Panc1 (cell line): ENCODE data around the gene INPP4A. TPM values are rescaled to one million over a fixed set of nuclear protein-coding genes. Genes with fewer than 3 reads are reported as not detected.

Source experiments
- ATAC-seq: fragments of 200-7000 bp; cut with Tn5 transposase; 2 replicates; pipeline ENCODE4 v1.9.1; 2020; ENCODE audit warnings: mild to moderate bottlenecking, moderate library complexity
- BruUV-seq: library from RNA; stranded (reverse); fragments of 400-500 nt; replicated peaks from 2 replicates; lab custom pipeline; 2021; lab: Mats Ljungman, UMichigan
- CTCF ChIA-PET: fragments of 300-600 bp; sonication (Branson Sonifier 250); formaldehyde crosslinking; loops from one replicate; lab custom pipeline; 2022; ENCODE audit warnings: antibody characterized with exemption; lab: Charles Lee
- POLR2A ChIA-PET: fragments of 300-600 bp; sonication (Branson Sonifier 250); formaldehyde crosslinking; loops from one replicate; lab custom pipeline; 2022; ENCODE audit warnings: antibody characterized with exemption; lab: Charles Lee
- DNase-seq: peaks from one replicate; pipeline ENCODE4 v3.0.0-alpha.2; 2010; ENCODE audit warnings: low read depth, low spot score
- H3K27ac ChIP-seq: 2 replicates; pipeline ENCODE4 v1.5.1; 2011; ENCODE audit warnings: mild to moderate bottlenecking, low read length, inconsistent platforms
- H3K27me3 ChIP-seq: fragments of 200-500 bp; sonication (Bioruptor generic); 2 replicates; pipeline ENCODE4 v1.6.0; 2014; ENCODE audit warnings: low read length, inconsistent platforms; ENCODE audit not compliant: control insufficient read depth, insufficient read depth
- H3K36me3 ChIP-seq: fragments of 200-500 bp; sonication (Bioruptor generic); 2 replicates; pipeline ENCODE4 v1.5.1; 2014; ENCODE audit warnings: inconsistent platforms, mild to moderate bottlenecking, low read length, moderate library complexity; ENCODE audit not compliant: control insufficient read depth, insufficient read depth
- H3K4me1 ChIP-seq: 2 replicates; pipeline ENCODE4 v1.5.1; 2011; ENCODE audit warnings: inconsistent platforms, mild to moderate bottlenecking, low read length, moderate library complexity; ENCODE audit not compliant: control insufficient read depth, insufficient read depth
- H3K4me3 ChIP-seq, 2 experiments: 2 replicates each; pipeline ENCODE4 v1.5.1; 2011 to 2012; ENCODE audit warnings: low read depth in 2 of 2, low read length in 2 of 2, mild to moderate bottlenecking in 2 of 2, inconsistent platforms in 1 of 2, moderate library complexity in 1 of 2
- H3K9me3 ChIP-seq: fragments of 200-500 bp; sonication (Bioruptor generic); 2 replicates; pipeline ENCODE4 v1.5.1; 2014; ENCODE audit warnings: low read depth, mild to moderate bottlenecking, inconsistent platforms, low read length, moderate library complexity; ENCODE audit not compliant: control insufficient read depth, insufficient read depth
- POLR2AphosphoS5 ChIP-seq: IDR thresholded peaks from 2 replicates; pipeline ENCODE4 v1.6.1; 2012; ENCODE audit warnings: mild to moderate bottlenecking, low read depth, low read length, moderate library complexity
- SIN3A ChIP-seq: IDR thresholded peaks from 2 replicates; pipeline ENCODE4 v1.6.1; 2012; ENCODE audit warnings: low read depth, mild to moderate bottlenecking, low read length, moderate library complexity, borderline replicate concordance; ENCODE audit not compliant: insufficient read depth
- TCF7L2 ChIP-seq: IDR thresholded peaks from 2 replicates; pipeline ENCODE4 v1.6.1; 2011; ENCODE audit warnings: mild to moderate bottlenecking, low read depth, low read length, inconsistent platforms
- in situ Hi-C: cut with HindIII; loops from 2 replicates; pipeline ENCODE4 v1.10.0; 2016; ENCODE audit warnings: low sequenced_read_pairs, low pct_unique_long_range_greater_than_20kb
- intact Hi-C: fragments of 100-400 bp; cut with micrococcal nuclease; formaldehyde crosslinking; loops from one replicate; pipeline ENCODE4 v1.10.0; 2022; ENCODE audit not compliant: unreplicated experiment
- total RNA-seq: library from RNA; stranded (reverse); gene quantifications from one replicate; pipeline ENCODE4 v1.2.1, GENCODE V29; 2021; ENCODE audit not compliant: unreplicated experiment
- TF ChIP-seq, protein P1 (sequence below): fragments of 450-650 bp; IDR thresholded peaks from 2 replicates; pipeline ENCODE4 v1.5.1; 2017; ENCODE audit warnings: mild to moderate bottlenecking
- TF ChIP-seq, protein P2 (sequence below), 2 experiments: IDR thresholded peaks; 2 replicates each; pipeline ENCODE4 v1.6.1; 2011 to 2012; ENCODE audit warnings: low read depth in 2 of 2, control low read depth in 1 of 2, low read length in 1 of 2, mild to moderate bottlenecking in 1 of 2, moderate library complexity in 1 of 2; ENCODE audit not compliant: insufficient read depth in 1 of 2

The INPP4A gene
- total RNA-seq, 1 experiment from 2014 or later: 22.9 TPM

DNA sequence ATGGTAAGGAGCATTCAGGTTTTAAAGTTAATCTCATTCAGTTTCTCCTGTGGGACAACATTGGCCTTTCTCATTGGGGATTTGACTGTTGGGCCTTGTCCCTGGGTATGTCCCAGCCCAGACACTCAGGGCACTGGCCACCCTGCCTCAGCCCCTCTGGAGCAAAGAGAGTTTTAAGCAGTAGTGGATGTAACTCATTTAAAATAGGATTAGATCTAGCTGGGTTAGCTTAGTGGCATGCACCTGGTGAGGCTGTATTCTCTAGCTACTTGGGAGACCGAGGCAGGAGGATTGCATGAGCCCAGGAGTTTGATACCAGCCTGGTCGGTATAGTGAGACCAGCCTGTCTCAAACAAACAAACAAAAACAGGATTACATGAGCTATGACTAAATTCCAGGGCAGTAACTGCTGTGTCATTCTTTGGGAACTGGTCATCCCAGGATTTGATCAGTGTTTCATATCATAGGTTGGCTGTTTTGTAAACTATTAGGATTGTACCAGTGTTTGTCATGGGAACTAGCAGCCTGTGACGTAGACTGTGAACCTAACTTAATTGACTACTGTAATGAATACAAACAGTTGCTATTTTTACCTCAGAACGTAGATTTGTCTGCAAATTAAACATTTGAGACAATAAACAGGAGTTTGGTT is 12.5 kb downstream of the INPP4A start:
- in situ Hi-C loops: no loop called here
- no peak overlapping the region for H3K4me3 ChIP-seq
- H3K9me3 ChIP-seq: no peaks in the 10 kb centered on the region
- DNase-seq: peak; percentile 74
- no peaks in the 10 kb centered on the region for H3K36me3 ChIP-seq
- ChIA-PET CTCF (no interaction called here), POLR2A (no interaction called here)
- BruUV-seq: no TSS peak
- intact Hi-C loops: no loop called here
- TF ChIP-seq SIN3A: no peak
- no peak for TF ChIP-seq TCF7L2
- TF ChIP-seq, protein P1, sequence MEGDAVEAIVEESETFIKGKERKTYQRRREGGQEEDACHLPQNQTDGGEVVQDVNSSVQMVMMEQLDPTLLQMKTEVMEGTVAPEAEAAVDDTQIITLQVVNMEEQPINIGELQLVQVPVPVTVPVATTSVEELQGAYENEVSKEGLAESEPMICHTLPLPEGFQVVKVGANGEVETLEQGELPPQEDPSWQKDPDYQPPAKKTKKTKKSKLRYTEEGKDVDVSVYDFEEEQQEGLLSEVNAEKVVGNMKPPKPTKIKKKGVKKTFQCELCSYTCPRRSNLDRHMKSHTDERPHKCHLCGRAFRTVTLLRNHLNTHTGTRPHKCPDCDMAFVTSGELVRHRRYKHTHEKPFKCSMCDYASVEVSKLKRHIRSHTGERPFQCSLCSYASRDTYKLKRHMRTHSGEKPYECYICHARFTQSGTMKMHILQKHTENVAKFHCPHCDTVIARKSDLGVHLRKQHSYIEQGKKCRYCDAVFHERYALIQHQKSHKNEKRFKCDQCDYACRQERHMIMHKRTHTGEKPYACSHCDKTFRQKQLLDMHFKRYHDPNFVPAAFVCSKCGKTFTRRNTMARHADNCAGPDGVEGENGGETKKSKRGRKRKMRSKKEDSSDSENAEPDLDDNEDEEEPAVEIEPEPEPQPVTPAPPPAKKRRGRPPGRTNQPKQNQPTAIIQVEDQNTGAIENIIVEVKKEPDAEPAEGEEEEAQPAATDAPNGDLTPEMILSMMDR: no peak
- TF ChIP-seq, protein P2, sequence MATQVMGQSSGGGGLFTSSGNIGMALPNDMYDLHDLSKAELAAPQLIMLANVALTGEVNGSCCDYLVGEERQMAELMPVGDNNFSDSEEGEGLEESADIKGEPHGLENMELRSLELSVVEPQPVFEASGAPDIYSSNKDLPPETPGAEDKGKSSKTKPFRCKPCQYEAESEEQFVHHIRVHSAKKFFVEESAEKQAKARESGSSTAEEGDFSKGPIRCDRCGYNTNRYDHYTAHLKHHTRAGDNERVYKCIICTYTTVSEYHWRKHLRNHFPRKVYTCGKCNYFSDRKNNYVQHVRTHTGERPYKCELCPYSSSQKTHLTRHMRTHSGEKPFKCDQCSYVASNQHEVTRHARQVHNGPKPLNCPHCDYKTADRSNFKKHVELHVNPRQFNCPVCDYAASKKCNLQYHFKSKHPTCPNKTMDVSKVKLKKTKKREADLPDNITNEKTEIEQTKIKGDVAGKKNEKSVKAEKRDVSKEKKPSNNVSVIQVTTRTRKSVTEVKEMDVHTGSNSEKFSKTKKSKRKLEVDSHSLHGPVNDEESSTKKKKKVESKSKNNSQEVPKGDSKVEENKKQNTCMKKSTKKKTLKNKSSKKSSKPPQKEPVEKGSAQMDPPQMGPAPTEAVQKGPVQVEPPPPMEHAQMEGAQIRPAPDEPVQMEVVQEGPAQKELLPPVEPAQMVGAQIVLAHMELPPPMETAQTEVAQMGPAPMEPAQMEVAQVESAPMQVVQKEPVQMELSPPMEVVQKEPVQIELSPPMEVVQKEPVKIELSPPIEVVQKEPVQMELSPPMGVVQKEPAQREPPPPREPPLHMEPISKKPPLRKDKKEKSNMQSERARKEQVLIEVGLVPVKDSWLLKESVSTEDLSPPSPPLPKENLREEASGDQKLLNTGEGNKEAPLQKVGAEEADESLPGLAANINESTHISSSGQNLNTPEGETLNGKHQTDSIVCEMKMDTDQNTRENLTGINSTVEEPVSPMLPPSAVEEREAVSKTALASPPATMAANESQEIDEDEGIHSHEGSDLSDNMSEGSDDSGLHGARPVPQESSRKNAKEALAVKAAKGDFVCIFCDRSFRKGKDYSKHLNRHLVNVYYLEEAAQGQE (IDR thresholded peaks at IDR 0.05; ENCODE audit: insufficient read depth in 1 of 2, low read depth in 2 of 2, low read length in 1 of 2): no peak
- no peak for TF ChIP-seq POLR2AphosphoS5
- no peak overlapping the region for H3K27ac ChIP-seq
- no peaks in the 10 kb centered on the region for H3K27me3 ChIP-seq
- peak; percentile 77 for ATAC-seq
- peaks cover 5% of the 10 kb centered on the region for H3K4me1 ChIP-seq

DNA sequence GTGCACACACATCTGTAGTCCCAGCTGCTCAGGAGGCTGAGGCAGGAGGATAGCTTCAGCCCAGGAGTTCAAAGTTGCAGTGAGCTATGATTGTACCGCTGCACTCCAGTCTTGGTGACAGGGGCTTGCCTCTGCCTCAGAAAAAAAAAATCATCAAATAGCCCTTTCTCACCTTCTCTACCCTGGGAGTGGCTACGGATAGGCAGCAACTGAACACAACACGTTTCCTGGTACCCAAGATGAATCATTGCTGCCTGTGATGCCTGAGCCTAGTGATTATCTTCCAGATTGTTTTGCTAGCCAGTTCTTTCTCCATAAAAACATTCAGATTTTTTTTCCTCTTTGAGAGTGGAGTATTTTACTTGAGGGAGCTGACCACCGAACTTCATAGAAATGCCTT is 13.5 kb downstream of the INPP4A start:
- POLR2A ChIA-PET: no interaction called here
- Histone ChIP-seq H3K27me3 (no peaks in the 10 kb centered on the region), H3K36me3 (no peaks in the 10 kb centered on the region), H3K4me3 (no peak overlapping the region), H3K4me1 (peaks cover 5% of the 10 kb centered on the region), H3K9me3 (no peaks in the 10 kb centered on the region), H3K27ac (no peak overlapping the region)
- ATAC-seq: no peak
- CTCF ChIA-PET: interaction anchor here (0.7 kb wide), 1 partner anchor 148 kb away, joined by 7 read pairs; no protein-coding TSS in a partner anchor
- BruUV-seq: no TSS peak
- no peak for DNase-seq
- intact Hi-C loops: no loop called here
- no peak for TF ChIP-seq TCF7L2
- TF ChIP-seq, protein P1: no peak
- TF ChIP-seq SIN3A: no peak
- in situ Hi-C loops: no loop called here
